ENCODE results near the gene SRSF3.
"Not testable (repeated sequence)": the region's sequence is repeated elsewhere in the genome, so short reads cannot be mapped to it uniquely, and the experiment has no call there.

The SRSF3 gene

GRCh38 chr6:36599791-36600209 is 5.6 kb downstream of the SRSF3 start (continued):
- no peak for TF ChIP-seq ZFP30 (CRISPR knock-in tag; IDR thresholded peaks at IDR 0.05)

DNA sequence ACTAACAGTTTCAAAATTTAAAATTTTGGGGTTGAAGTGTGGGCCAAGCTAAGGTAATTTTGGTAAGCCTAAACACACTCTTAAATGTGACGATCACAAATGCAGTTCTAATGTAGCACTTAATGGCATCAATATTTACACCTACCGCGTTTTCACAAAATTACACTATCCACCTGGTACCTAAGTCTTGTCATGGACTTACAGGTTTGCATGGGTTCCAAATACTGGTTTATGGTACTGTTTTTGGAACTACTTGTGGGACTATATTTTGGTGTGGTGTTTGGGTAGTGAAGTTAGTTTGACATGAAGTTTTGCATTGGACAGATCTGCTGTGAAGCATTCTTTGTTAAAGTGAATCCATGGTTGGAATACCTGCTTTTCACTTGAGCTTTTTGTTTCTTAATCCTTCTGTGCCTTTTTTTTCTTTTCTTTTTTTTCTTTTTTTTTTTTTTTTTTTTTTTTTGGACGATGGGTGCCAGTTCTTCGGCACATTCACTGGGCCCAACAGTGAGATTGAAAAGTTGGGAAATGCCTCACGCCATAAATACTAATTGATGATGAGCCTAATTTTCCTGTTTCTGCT is 6.5 kb downstream of the SRSF3 start:
- TF ChIP-seq CREB5 (CRISPR knock-in tag; IDR thresholded peaks at IDR 0.05; ENCODE audit: low read depth) (no peak), ZFP3 (CRISPR knock-in tag; IDR thresholded peaks at IDR 0.05) (no peak), ESRRG (CRISPR knock-in tag; IDR thresholded peaks at IDR 0.05) (0 out of 2 replicates have a peak, but pooled peaks have one; percentile 34), PATZ1 (CRISPR knock-in tag; IDR thresholded peaks at IDR 0.05; ENCODE audit: borderline replicate concordance) (no peak), ZNF70 (CRISPR knock-in tag; IDR thresholded peaks at IDR 0.05) (no peak)
- no peak for ATAC-seq

DNA sequence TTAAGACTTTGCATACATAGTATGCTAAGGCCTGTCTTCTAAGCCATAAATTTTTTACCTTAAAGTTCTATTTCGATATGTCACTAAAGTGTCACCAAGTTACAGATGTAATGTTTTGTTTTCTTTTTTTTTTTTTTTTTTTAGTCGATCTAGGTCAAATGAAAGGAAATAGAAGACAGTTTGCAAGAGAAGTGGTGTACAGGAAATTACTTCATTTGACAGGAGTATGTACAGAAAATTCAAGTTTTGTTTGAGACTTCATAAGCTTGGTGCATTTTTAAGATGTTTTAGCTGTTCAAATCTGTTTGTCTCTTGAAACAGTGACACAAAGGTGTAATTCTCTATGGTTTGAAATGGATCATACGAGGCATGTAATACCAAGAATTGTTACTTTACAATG is 7.7 kb downstream of the SRSF3 start:
- not testable (repeated sequence) for ATAC-seq

- ATAC-seq, result no peak
- TF ChIP-seq ZNF8 (CRISPR knock-in tag; IDR thresholded peaks at IDR 0.05), result no peak
- peak; percentile 48; the same call in 1 of the 2 replicates for TF ChIP-seq ZC3H10 (CRISPR knock-in tag; IDR thresholded peaks at IDR 0.05)
These were observed 9.3 kb downstream of the SRSF3 start for GRCh38 chr6:36603222-36604089.

DNA sequence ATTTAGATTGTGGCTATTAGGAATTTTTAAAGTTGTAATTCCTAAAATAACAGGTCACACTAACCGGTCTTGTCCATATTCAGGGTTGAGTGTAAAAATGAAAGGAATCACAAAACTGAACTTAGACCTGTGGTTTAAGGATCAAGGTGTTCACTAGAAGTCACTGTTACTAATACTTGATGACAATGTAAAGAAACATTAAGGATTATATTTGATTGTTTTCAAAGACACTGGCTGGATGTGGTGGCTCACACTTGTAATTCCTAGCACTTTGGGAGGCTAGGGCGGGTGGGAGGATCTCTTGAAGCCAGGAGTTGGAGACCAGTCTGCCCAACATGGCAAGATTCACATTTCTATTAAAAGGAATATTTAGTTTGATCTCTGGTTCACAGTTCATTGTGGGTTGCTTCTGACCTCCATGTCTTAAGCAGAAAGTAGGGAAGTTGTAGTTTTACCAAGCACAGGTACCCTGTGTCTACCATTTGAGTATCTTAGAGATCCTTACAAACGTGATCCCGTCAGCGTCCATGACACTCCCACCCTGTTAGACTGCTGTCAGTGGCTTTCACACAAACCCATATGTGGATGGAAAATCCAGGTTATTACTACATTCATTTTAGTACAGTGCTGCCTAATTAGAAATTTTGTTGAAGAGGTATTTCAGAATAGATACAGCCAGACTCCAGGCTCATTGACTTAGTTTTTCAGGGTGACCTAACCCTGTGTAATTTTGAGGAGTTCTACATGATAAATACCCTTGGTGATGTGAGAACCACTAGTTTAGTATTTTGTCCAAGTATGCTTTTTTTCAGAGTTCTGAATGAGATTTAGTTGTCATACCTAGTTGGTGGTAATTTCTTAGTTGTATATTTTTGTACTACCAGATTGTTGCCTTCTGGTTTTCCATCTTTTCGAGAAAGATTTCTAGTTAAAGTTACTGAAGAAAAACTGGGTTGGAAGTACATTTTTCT is 10.2 kb downstream of the SRSF3 start:
- no peak for ATAC-seq
- TF ChIP-seq RARB (CRISPR knock-in tag; IDR thresholded peaks at IDR 0.05) (no peak), ESRRG (CRISPR knock-in tag; IDR thresholded peaks at IDR 0.05) (0 out of 2 replicates have a peak, but pooled peaks have one; percentile 17), ARNTL (CRISPR knock-in tag; IDR thresholded peaks at IDR 0.05; ENCODE audit: borderline replicate concordance, low read depth) (peak; percentile 81; the same call in 1 of the 2 replicates)
- TF ChIP-seq, protein P1, sequence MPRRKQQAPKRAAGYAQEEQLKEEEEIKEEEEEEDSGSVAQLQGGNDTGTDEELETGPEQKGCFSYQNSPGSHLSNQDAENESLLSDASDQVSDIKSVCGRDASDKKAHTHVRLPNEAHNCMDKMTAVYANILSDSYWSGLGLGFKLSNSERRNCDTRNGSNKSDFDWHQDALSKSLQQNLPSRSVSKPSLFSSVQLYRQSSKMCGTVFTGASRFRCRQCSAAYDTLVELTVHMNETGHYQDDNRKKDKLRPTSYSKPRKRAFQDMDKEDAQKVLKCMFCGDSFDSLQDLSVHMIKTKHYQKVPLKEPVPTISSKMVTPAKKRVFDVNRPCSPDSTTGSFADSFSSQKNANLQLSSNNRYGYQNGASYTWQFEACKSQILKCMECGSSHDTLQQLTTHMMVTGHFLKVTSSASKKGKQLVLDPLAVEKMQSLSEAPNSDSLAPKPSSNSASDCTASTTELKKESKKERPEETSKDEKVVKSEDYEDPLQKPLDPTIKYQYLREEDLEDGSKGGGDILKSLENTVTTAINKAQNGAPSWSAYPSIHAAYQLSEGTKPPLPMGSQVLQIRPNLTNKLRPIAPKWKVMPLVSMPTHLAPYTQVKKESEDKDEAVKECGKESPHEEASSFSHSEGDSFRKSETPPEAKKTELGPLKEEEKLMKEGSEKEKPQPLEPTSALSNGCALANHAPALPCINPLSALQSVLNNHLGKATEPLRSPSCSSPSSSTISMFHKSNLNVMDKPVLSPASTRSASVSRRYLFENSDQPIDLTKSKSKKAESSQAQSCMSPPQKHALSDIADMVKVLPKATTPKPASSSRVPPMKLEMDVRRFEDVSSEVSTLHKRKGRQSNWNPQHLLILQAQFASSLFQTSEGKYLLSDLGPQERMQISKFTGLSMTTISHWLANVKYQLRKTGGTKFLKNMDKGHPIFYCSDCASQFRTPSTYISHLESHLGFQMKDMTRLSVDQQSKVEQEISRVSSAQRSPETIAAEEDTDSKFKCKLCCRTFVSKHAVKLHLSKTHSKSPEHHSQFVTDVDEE (CRISPR knock-in tag; IDR thresholded peaks at IDR 0.05), result no peak
- TF ChIP-seq, protein P2, sequence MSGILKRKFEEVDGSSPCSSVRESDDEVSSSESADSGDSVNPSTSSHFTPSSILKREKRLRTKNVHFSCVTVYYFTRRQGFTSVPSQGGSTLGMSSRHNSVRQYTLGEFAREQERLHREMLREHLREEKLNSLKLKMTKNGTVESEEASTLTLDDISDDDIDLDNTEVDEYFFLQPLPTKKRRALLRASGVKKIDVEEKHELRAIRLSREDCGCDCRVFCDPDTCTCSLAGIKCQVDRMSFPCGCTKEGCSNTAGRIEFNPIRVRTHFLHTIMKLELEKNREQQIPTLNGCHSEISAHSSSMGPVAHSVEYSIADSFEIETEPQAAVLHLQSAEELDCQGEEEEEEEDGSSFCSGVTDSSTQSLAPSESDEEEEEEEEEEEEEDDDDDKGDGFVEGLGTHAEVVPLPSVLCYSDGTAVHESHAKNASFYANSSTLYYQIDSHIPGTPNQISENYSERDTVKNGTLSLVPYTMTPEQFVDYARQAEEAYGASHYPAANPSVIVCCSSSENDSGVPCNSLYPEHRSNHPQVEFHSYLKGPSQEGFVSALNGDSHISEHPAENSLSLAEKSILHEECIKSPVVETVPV (CRISPR knock-in tag; IDR thresholded peaks at IDR 0.05), result peak; percentile 74; the same call in 1 of the 2 replicates

- no peak for TF ChIP-seq TCF4 (CRISPR knock-in tag; IDR thresholded peaks at IDR 0.05; ENCODE audit: borderline replicate concordance)
- TF ChIP-seq ZC3H10 (CRISPR knock-in tag; IDR thresholded peaks at IDR 0.05), result no peak
- TF ChIP-seq POU6F1 (CRISPR knock-in tag; IDR thresholded peaks at IDR 0.05; ENCODE audit: borderline replicate concordance, low read depth), result no peak
- TF ChIP-seq CREB5 (CRISPR knock-in tag; IDR thresholded peaks at IDR 0.05; ENCODE audit: low read depth), result no peak
- TF ChIP-seq GLIS3 (CRISPR knock-in tag; IDR thresholded peaks at IDR 0.05), result no peak
- ATAC-seq, result no peak
These were observed 11.0 kb downstream of the SRSF3 start for GRCh38 chr6:36605143-36605542.
